Measurements from ENCODE around the gene EXOC4. TPM values are rescaled to one million over a fixed set of nuclear protein-coding genes. Genes with fewer than 3 reads are reported as not detected.

Gene EXOC4
- total and polyA plus RNA-seq, 2 of the 8 experiments (the other 6 are each of a cell fraction or from before 2014, with no cell fraction given): 27.0 to 67.3 TPM

- Histone ChIP-seq H3K23me2 (ENCODE audit: low read depth, low read length) (no peaks in the 10 kb centered on the region), H4K20me1 (replicated peaks in 1 of 2; ENCODE audit: control insufficient read depth in 1 of 2, insufficient read depth in 2 of 2, low read length in 2 of 2) (peaks cover 0 to 5% of the 10 kb centered on the region in 2 experiments), H2BK12ac (ENCODE audit: low read depth, low read length) (no peak overlapping the region), H3K9ac (replicated peaks in 1 of 4; ENCODE audit: extremely low read depth in 1 of 4, low read depth in 3 of 4, low read length in 3 of 4) (no peak overlapping the region), H2BK5ac (ENCODE audit: low read depth, low read length) (no peak overlapping the region), H2BK120ac (replicated peaks; ENCODE audit: low read depth, low read length) (no peak overlapping the region), H3K79me2 (ENCODE audit: control insufficient read depth in 1 of 2, insufficient read depth in 2 of 2, low read length in 2 of 2) (no peaks in the 10 kb centered on the region), H3K36me3 (ENCODE audit: control insufficient read depth in 2 of 4, insufficient read depth in 4 of 4, low read length in 3 of 4) (no peaks in the 10 kb centered on the region; a peak in 1 of 8 replicates), H2BK15ac (ENCODE audit: low read length) (no peak overlapping the region), H2BK20ac (ENCODE audit: low read length) (no peak overlapping the region), H4K5ac (ENCODE audit: insufficient read length, low read depth, low read length) (no peak overlapping the region), H3K27ac (ENCODE audit: low read depth, low read length) (no peak overlapping the region), H3K4ac (replicated peaks; ENCODE audit: insufficient read length, low read depth, low read length) (no peak overlapping the region), H2AFZ (ENCODE audit: low read length) (no peak overlapping the region), H3K4me3 (ENCODE audit: extremely low read depth in 1 of 4, insufficient read depth in 2 of 4, low read depth in 3 of 4, low read length in 4 of 4) (no peak overlapping the region), H3K56ac (replicated peaks; ENCODE audit: insufficient read length, low read depth, low read length) (no peak overlapping the region), H3K14ac (ENCODE audit: insufficient read length) (no peak overlapping the region), H3K27me3 (replicated peaks in 1 of 4; ENCODE audit: control insufficient read depth in 3 of 4, extremely low read depth in 1 of 4, insufficient read depth in 3 of 4, low read length in 3 of 4) (no peaks in the 10 kb centered on the region), H3K23ac (ENCODE audit: insufficient read length) (no peak overlapping the region), H3K4me2 (ENCODE audit: insufficient read depth in 1 of 2, low read depth in 2 of 2, low read length in 2 of 2) (no peak overlapping the region), H3K9me3 (ENCODE audit: insufficient read depth in 2 of 2, low read depth in 1 of 2, low read length in 1 of 2) (no peaks in the 10 kb centered on the region), H4K91ac (replicated peaks; ENCODE audit: insufficient read length, low read length) (no peak overlapping the region), H3K18ac (ENCODE audit: extremely low read depth, low read length) (no peak overlapping the region), H2AK5ac (ENCODE audit: low read depth, low read length) (no peak overlapping the region), H3K4me1 (replicated peaks in 1 of 4; ENCODE audit: control insufficient read depth in 3 of 4, insufficient read depth in 4 of 4, low read length in 3 of 4) (peaks cover 0 to 19% (median 0%) of the 10 kb centered on the region in 4 experiments; a peak in 3 of 7 replicates), H4K8ac (ENCODE audit: extremely low read depth, insufficient read depth, low read length) (no peak overlapping the region), H3K79me1 (ENCODE audit: low read depth, low read length) (no peaks in the 10 kb centered on the region)
- CTCF ChIA-PET (ENCODE audit: partially characterized antibody): no interaction called here
- DNase-seq (ENCODE audit: low read depth in 1 of 2, low spot score in 2 of 2) (no peak), FAIRE-seq (no peak)
- POLR2A ChIA-PET (ENCODE audit: partially characterized antibody): no interaction called here
- 66% methylated on average over 3 of the region's 3 CpGs; no CpG with 5 or more reads in 1 of the 2 experiments for WGBS, 2 experiments (ENCODE audit: extremely low coverage in 1 of 2, insufficient coverage in 1 of 2, insufficient read length in 1 of 2, insufficient replicate concordance in 2 of 2, low coverage in 1 of 2, low lambda C conversion rate in 2 of 2, missing lambda C conversion rate in 1 of 2)
- TF ChIP-seq E2F6 (IDR thresholded peaks at IDR 0.05) (no peak), SIN3A (conservative IDR thresholded peaks at IDR 0.05 in 1 of 2, IDR thresholded peaks at IDR 0.05 in 1 of 2; ENCODE audit: low read depth in 1 of 2, low read length in 2 of 2) (no peak)
These were observed 145.6 kb downstream of the EXOC4 start for GRCh38 chr7:133398506-133398905.
